ENCODE data around the gene OR1I1.

The OR1I1 gene

GRCh38 chr19:15123031-15123890 is 41.2 kb downstream of the OR1I1 start:
- Histone ChIP-seq H3K9ac (ENCODE audit: low read depth, low read length) (peak overlapping the region; percentile 74; the same call in 1 of the 2 replicates), H3K36me3 (ENCODE audit: insufficient read depth, low read length) (peaks cover 46% of the 10 kb centered on the region), H3K4me1 (ENCODE audit: insufficient read depth, low read length) (peaks cover 27% of the 10 kb centered on the region), H3K27ac (ENCODE audit: low read length) (0 out of 2 replicates have a peak overlapping the region, but pooled peaks have one; percentile 90), H2AFZ (ENCODE audit: low read depth, low read length) (no peak overlapping the region), H3K79me2 (ENCODE audit: insufficient read depth, low read length) (peaks cover 18% of the 10 kb centered on the region), H3K4me3 (ENCODE audit: low read depth in 1 of 2, low read length in 2 of 2) (no peak overlapping the region), H3K9me3 (ENCODE audit: insufficient read depth, low read length, severe bottlenecking) (no peaks in the 10 kb centered on the region), H3K27me3 (ENCODE audit: insufficient read depth, low read length, poor library complexity) (no peaks in the 10 kb centered on the region), H4K20me1 (ENCODE audit: insufficient read depth, low read length) (peaks cover 12% of the 10 kb centered on the region; the same call in 1 of the 2 replicates), H3K4me2 (ENCODE audit: insufficient read depth, low read length) (peak overlapping the region; percentile 89)
- ATAC-seq (ENCODE audit: insufficient read depth, low read depth) (no peak), DNase-seq (no peak)
- TF ChIP-seq EZH2 (IDR thresholded peaks at IDR 0.05; ENCODE audit: borderline replicate concordance, low read depth, low read length, severe bottlenecking): no peak
- TF ChIP-seq CTCF (IDR thresholded peaks at IDR 0.05; ENCODE audit: borderline replicate concordance, extremely low read depth, low read length, poor library complexity, severe bottlenecking): no peak

GRCh38 chr19:15123900-15124299 is 41.9 kb downstream of the OR1I1 start:
- peak overlapping the region; percentile 89 for H3K4me2 ChIP-seq (ENCODE audit: insufficient read depth, low read length)
- ATAC-seq (ENCODE audit: insufficient read depth, low read depth): no peak
- TF ChIP-seq EZH2 (IDR thresholded peaks at IDR 0.05; ENCODE audit: borderline replicate concordance, low read depth, low read length, severe bottlenecking) (no peak), CTCF (IDR thresholded peaks at IDR 0.05; ENCODE audit: borderline replicate concordance, extremely low read depth, low read length, poor library complexity, severe bottlenecking) (no peak)
- peak overlapping the region; percentile 90 for H3K27ac ChIP-seq (ENCODE audit: low read length)
- H3K36me3 ChIP-seq (ENCODE audit: insufficient read depth, low read length): peaks cover 39% of the 10 kb centered on the region
- peak overlapping the region; percentile 74 for H3K9ac ChIP-seq (ENCODE audit: low read depth, low read length)
- H3K27me3 ChIP-seq (ENCODE audit: insufficient read depth, low read length, poor library complexity): no peaks in the 10 kb centered on the region
- H3K4me3 ChIP-seq (ENCODE audit: low read depth in 1 of 2, low read length in 2 of 2): peak overlapping the region in 1 of 2 experiments; percentile 85; a peak in 1 of 4 replicates
- peaks cover 27% of the 10 kb centered on the region for H3K4me1 ChIP-seq (ENCODE audit: insufficient read depth, low read length)
- DNase-seq: no peak
- H2AFZ ChIP-seq (ENCODE audit: low read depth, low read length): no peak overlapping the region
- no peaks in the 10 kb centered on the region for H3K9me3 ChIP-seq (ENCODE audit: insufficient read depth, low read length, severe bottlenecking)
- H3K79me2 ChIP-seq (ENCODE audit: insufficient read depth, low read length): peaks cover 18% of the 10 kb centered on the region
- peaks cover 12% of the 10 kb centered on the region; the same call in 1 of the 2 replicates for H4K20me1 ChIP-seq (ENCODE audit: insufficient read depth, low read length)

DNA sequence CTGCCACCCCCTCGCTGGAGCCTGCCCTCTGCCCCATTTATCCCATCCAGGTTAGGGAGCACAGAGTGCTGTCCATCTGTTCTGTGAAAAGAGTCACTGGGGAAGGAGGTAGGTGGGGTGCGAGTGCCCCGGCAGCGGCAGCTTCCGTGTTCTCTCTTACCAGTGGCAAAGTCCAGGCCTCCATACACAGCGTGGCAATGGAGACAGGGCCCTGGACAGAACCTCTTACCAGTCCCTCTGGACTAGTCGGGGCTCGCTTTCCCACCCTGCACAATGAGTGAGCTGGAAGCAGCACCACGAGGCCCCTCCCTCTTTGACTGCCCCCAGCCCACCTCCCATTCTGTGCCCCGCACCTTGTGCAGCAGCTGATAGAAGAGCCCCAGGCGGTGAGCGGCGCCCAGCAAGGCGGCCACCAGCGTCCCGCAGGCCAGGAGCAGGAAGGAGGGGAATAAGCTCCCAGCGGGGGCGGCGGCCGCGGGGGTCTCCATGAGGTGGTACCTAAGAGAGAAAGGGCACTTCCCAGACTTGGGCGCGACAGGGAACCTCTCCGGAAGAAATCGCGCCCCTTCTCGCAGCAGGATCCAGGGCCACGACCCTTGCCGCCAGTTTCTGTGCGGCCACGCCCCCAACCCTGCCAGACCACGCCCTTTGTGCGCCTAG is 42.7 kb downstream of the OR1I1 start:
- H3K27ac ChIP-seq (ENCODE audit: low read length): peak overlapping the region; percentile 90
- H4K20me1 ChIP-seq (ENCODE audit: insufficient read depth, low read length): peaks cover 12% of the 10 kb centered on the region; the same call in 1 of the 2 replicates
- H3K9ac ChIP-seq (ENCODE audit: low read depth, low read length): peak overlapping the region; percentile 74
- H3K4me1 ChIP-seq (ENCODE audit: insufficient read depth, low read length): peaks cover 27% of the 10 kb centered on the region
- no peaks in the 10 kb centered on the region for H3K27me3 ChIP-seq (ENCODE audit: insufficient read depth, low read length, poor library complexity)
- TF ChIP-seq CTCF (IDR thresholded peaks at IDR 0.05; ENCODE audit: borderline replicate concordance, extremely low read depth, low read length, poor library complexity, severe bottlenecking): no peak
- no peak for TF ChIP-seq EZH2 (IDR thresholded peaks at IDR 0.05; ENCODE audit: borderline replicate concordance, low read depth, low read length, severe bottlenecking)
- peak overlapping the region; percentile 44 to 85 for H3K4me3 ChIP-seq (ENCODE audit: low read depth in 1 of 2, low read length in 2 of 2)
- H3K36me3 ChIP-seq (ENCODE audit: insufficient read depth, low read length): peaks cover 31% of the 10 kb centered on the region
- H3K79me2 ChIP-seq (ENCODE audit: insufficient read depth, low read length): peaks cover 18% of the 10 kb centered on the region
- H3K9me3 ChIP-seq (ENCODE audit: insufficient read depth, low read length, severe bottlenecking): no peaks in the 10 kb centered on the region
- peak; percentile 1; the same call in 1 of the 3 replicates for ATAC-seq (ENCODE audit: insufficient read depth, low read depth)
- H2AFZ ChIP-seq (ENCODE audit: low read depth, low read length): peak overlapping the region; percentile 95
- DNase-seq: no peak
- H3K4me2 ChIP-seq (ENCODE audit: insufficient read depth, low read length): peak overlapping the region; percentile 89
